Stimulated activated CD4-positive, alpha-beta T cell treated with anti-CD3 and anti-CD28 coated beads, TNF-alpha, amount 100 ng/mL, for 48 hours (primary cell): Measurements from ENCODE around the gene TAMALIN.

Experiments used
- DNase-seq, 3 donors: peaks; one replicate each; pipeline ENCODE4 v3.0.0-alpha.2; 2020; ENCODE audit warnings: low read depth in 3 of 3

Gene TAMALIN

GRCh38 chr12:52036587-52037171, 29.9 kb downstream of the TAMALIN start:
- peak; percentile 44 to 68 (median 54) for DNase-seq

DNA sequence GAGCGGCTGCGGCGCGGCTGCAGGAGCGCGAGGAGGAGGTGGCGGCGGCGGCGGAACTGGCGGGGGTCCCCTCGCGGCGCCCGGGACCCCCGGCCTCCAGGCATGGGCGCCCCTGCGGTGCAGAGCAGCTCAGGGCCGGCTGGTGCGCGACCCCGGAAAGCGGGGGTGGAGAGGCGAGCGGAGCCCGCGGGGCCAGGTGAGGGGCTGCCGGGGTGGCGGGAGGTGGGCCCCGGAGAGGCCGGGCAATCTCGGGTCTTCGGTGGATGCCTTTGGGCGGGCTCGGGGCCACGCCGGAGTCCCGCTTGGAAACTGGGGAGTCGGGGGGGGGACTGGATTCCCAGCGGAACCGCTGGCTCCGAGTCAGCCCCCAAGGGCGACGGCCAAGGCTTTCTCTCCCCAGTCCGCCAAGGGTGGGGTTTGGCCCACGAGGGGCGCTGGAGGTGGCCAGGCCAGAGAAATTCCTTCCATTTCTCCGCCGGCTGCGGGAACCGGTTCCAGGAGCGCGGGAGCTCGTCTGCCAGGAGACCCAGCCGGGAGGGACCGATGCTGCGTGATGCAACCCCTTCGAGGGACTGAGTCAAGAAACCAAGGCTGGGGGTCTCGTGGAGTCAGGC, 30.6 kb downstream of the TAMALIN start:
- DNase-seq = no peak

DNA sequence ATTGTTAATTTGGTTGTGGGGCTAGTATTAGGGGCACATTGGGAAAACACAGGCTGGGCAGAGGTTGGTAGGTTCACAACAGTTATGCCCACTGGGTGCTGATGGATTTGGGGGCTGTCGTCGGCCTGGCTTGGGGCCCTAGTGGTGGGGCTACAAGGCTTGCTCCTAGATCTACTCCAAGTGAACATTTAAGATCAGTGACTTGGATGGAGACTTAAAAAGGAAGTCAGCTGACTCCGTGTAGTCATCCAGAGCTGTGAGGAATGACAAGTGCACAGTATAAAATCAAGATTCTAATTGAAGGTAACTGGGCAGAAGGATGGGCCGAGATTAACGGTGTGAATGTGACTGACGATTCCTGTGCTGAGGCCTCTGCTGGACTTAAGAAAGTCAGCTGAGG, 31.7 kb downstream of the TAMALIN start:
- DNase-seq = no peak

GRCh38 chr12:52041035-52041434, 34.3 kb downstream of the TAMALIN start:
- no peak for DNase-seq

DNA sequence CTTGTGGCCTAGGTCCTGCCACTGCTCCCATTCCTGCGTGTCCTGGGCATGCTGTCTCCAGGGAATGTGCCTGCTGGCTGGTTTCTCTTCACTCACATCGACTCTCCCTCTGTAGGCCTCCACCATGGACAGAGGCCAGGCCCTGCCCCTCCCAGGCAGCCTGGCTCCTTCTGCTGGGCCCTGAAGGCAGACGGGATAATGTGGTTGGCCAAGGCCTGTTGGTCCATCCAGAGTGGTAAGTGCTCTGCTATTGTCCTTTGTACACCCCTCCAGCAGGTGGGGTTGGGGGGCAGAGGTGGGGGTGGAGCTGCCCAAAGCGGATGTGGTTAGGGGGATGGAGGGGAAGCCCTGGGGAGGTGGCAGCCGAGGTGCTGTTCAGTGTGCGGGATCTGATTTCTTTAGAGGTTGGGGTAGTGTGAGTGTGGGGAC, 35.0 kb downstream of the TAMALIN start:
- DNase-seq = no peak

- DNase-seq = no peak
Measured at GRCh38 chr12:52042706-52043385, 36.1 kb downstream of the TAMALIN start.

DNA sequence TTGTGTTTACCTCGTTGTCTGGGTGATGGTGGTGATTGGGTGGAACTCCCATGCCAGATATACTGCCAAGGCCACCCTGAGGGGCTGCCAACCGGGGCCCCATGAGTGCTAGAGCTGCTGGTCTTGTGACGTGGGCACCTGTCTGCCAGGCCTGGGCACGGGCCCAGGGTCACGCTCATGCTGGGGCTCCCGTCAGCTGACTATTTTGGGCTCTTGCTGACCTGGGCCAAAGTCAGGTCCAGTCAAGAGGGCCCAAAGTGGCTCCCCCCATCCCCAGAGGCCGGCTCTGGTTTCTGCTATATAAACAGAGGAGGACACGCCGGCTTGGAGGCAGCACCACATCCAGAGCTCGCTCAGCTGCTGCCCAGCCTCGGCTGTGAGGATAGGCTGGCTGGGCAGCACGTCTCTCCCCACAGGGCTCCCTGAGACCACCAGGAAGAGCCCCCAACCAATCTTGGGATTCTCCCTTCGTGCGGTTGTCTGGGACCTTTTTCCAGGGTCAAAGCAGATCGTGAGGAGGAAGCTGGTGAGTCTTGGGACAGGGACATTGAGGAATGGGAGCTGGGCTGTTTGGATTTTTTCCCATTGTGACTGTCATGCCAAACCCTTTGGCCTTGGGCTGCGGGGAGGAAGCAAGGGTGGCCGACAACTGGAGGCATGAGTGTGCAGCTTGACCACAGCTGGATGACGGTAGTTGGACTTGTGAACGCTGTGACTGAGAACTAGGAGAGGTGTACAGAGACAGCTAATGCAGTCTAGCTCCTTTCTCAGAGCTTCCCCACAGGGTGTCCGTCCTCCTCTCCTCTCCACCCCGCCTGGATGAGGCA, 36.9 kb downstream of the TAMALIN start:
- DNase-seq = no peak

DNA sequence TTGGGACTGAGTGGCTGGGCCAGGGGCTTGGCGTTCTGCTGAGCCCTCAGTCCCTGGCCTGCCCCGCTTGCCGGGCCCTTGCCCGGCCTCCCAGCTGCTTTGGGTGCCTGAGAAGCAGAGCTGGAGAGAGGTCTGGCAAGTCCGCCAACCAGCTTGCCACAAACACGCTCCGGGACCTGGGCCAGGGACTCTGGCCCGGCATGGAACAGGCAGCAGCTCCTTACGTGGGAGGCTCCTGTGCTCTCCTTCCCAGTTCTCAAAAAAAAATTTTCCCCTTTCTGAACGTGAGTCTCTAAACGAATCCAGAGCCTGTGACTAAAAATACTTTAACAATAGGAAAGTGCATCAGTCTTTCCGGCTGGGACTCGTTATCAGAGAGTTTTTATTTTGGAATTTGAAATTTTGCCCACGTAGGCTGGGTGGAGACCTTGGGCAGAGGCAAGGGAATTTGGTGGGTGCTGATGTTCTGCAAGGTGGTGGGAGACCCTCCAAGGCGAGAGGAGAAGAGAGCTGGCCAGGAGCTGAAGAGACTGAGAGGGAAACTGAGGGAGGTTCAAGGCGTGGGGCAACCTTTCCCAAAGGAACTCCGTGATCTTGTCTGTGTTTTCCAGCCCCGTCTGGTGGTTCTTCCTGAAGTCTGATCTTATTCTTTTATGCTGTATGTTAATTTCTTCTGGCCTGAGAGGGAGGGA, 37.7 kb downstream of the TAMALIN start:
- DNase-seq = no peak

GRCh38 chr12:52045794-52046199, 39.1 kb downstream of the TAMALIN start:
- DNase-seq = no peak

DNA sequence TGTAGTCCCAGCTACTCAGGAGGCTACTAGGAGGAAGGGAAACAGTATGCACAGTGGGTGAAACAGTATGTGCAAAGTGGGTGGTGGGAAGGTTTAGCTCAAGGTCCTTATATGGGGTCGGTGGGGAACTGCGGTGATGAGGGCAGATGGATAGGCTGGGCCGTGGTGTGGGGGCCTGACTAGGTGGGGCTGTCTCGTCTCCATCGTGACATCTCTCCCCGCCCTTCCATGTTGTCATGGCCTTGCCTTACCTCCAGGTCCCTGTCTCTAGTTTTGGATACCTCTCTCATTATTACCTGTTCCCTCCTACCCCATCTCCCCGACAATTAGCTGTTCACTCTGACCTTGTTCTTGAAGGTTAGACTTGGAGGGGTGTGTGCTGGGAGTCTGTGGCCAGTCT, 40.1 kb downstream of the TAMALIN start:
- DNase-seq = no peak

- no peak for DNase-seq
Measured at GRCh38 chr12:52049286-52049685, 42.5 kb downstream of the TAMALIN start.

- no peak for DNase-seq
Measured at GRCh38 chr12:52049688-52050087, 42.9 kb downstream of the TAMALIN start.

GRCh38 chr12:52050116-52050757, 43.5 kb downstream of the TAMALIN start:
- DNase-seq = no peak

- peak; percentile 95 to 99 (median 98) for DNase-seq
Measured at GRCh38 chr12:52050758-52051541, 44.2 kb downstream of the TAMALIN start, which contains the start of gene NR4A1. Gene NR4A1, plus strand, starts transcription at chr12:52051442. Its CDS starts 2,887 bp downstream, at chr12:52054329.

DNA sequence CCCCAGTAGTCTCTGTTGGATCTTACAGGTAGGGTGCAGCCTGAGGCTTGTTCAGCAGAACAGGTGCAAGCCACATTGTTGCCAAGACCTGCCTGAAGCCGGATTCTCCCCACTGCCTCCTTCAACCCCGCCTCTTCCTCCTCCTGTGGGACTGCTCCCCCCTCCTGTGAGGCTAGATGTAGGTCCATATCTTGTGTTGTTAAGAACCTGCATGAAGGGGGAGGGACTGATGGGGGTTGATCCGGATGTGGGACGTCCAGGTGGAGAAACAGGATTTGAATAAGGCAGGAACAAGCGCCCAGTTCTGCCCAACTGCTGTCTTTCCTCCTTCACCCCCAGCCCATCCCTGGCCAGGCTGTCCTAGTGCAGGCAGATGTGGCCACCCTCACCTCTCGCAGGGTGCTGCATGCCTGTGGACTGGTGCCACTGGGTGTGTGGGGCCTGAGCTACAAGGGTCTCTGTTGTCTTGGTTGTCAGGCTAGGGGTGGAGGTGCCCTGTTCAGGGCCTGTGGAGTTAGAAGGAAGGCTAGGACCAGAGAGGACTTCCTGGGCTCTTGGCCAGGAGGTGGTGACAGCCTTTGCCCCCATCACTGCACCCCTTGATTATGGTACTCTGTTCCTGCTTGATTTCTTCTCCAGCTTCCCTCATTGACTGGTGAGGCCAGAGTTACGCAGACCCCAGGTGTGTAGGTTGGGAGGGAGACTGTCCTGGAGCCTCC, 45.9 kb downstream of the TAMALIN start:
- no peak for DNase-seq

DNA sequence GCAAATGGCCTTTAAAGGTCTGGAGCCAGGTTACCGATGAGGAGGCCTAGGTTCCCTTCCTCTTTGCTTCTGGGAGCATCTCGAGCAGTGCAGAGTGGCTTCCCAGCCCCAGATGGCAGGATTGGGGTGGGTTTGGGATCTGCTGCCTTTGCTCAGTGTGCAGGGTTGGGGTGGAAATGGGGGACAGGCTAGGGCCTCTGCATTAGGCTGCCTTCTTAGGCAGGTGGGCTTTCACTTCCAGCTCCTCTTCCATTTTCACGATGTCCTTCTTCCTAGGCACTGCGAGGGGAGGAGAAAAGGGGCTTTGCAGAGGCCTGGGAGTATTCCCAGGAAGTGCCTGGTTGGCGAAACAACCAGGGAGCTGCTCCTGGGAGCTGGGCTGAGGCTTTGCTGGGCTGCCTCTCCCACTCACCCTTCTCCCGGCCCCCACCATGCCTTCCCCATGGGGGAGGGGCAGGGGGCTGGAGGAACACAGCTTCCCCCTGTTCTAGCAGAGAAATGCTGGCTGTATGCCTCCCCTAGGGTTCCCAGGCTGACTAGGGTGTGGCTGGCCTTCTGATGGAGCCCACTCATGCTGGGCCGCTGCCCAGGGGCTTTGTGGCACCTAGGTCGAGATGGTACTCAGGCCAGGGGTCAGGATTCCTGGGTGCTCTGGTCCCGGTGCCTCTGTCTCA, 46.9 kb downstream of the TAMALIN start:
- no peak for DNase-seq

GRCh38 chr12:52054231-52054832, 47.6 kb downstream of the TAMALIN start:
- DNase-seq = no peak

GRCh38 chr12:52054833-52055730, 48.3 kb downstream of the TAMALIN start:
- DNase-seq = no peak
